Activated CD8-positive, alpha-beta memory T cell treated with anti-CD3 and anti-CD28 coated beads for 24 hours (primary cell): ENCODE data around the gene NTSR1.

Experiments
- DNase-seq: peaks from one replicate; pipeline ENCODE4 v3.0.0-alpha.2; 2020

Gene NTSR1

GRCh38 chr20:62792182-62792939 is 83.7 kb downstream of the NTSR1 start:
- DNase-seq = no peak

DNA sequence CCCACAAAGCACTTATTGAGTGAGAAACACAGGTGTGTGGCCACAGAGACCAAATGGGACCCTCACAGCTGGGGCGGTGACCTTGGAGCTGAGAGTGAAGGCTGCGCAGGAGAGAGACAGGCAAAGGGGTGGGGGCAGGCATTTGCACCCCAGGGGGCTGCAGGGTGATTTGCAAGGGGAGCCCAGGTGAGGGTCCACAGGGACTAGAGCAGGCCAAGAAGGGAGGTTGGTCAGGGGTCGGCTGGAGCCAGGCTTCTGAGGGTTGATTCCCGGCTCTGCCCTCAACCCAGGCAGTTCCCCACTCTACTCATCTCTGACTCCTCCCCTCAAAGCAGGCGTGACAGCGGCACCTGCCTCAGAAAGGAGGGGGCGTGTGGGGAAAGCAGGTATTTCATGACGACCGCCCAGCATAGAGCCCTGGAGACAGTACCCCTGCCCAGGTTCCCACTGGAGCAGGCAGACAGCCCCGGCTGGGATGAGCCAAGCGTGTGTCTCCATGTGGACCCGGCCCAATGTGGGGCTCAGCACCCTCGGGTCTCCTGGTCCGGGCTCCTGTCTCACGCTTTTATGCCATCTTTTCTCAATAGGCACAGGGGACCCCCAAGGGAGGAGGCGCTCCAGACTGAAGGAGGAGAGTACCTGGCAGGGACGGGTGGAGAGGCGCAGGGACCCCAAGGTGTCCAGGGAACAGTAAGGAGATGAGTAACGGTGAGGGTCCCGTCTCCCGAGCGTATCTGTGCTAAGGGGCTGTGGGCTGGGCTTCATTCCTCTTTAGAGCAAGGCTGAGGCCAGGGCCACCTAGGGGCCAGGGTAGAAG is 84.5 kb downstream of the NTSR1 start:
- no peak for DNase-seq

- no peak for DNase-seq
Measured at GRCh38 chr20:62793757-62794006, 85.0 kb downstream of the NTSR1 start.

DNA sequence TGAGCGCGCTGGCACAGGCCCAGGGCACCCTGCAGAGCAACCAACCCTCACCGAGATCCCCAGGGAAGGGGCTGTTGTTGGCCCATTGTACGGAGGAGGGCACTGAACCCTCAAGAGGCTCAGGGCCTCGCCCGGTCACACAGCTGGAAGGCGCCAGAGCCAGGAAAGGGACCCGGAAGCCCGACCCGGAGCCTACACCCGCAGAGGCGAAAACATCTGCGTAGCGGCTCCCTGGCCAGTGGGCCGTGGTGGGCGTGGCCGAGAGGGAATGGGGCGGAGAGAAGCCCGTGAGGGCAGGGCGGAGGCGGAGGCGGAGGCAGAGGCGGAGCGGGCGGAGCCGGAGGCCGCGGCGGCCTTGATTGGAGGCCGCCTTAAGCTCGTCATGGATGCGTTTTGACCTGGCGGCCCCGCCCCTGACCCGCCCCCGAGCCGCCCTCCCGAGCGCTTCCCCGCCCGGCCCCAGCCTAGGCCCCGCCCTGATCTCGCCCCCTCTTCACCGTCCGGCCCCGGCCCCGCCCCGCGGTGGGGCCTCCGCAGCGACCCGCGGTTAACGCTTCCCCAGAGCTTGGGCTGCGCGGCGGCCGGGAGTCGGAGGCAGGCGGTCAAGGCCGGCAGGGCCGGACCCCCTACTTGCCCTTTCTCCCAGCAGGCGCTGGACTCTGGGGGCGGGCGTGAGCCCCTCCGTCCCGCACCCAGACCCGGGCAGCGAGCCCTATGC is 85.5 kb downstream of the NTSR1 start:
- DNase-seq = peak; percentile 98

GRCh38 chr20:62795023-62795761 is 86.6 kb downstream of the NTSR1 start:
- peak; percentile 88 for DNase-seq

DNA sequence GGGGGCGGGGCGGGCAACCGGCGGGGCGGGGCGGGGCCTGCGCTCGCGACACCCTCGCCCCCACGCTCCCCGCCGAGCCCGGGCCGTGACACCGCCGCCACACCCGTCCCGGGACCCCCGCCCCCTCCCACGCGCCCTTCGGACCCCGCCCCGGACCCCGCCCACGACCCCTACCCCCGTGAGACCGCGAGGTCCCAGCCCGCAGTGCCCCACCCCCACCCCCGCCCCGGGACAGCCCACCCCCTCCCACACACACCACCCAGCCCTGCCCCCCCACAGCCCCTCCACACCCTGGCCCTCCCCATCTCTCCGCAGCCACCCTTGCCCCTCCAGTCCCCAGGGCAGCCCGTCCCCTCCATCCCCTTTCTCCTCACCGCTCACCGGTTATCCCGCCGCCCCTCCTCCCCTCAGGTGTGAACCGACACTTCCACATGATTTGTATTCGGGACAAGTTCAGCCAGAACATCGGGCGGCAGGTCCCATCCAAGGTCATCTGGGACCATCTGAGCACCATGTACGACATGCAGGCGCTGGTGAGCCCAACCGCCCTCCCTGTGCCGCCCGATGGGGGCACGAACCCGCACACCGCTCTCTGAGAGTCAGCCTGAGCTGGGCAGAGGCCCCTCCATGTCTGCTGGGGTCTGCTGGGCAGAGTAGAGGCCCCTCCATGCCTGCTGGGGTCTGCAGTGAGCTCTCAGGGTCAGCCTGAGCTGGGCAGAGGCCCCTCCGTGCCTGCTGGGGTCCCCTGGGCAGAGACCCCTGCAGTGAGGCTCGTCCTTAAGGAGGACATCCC is 88.3 kb downstream of the NTSR1 start:
- DNase-seq = no peak

DNA sequence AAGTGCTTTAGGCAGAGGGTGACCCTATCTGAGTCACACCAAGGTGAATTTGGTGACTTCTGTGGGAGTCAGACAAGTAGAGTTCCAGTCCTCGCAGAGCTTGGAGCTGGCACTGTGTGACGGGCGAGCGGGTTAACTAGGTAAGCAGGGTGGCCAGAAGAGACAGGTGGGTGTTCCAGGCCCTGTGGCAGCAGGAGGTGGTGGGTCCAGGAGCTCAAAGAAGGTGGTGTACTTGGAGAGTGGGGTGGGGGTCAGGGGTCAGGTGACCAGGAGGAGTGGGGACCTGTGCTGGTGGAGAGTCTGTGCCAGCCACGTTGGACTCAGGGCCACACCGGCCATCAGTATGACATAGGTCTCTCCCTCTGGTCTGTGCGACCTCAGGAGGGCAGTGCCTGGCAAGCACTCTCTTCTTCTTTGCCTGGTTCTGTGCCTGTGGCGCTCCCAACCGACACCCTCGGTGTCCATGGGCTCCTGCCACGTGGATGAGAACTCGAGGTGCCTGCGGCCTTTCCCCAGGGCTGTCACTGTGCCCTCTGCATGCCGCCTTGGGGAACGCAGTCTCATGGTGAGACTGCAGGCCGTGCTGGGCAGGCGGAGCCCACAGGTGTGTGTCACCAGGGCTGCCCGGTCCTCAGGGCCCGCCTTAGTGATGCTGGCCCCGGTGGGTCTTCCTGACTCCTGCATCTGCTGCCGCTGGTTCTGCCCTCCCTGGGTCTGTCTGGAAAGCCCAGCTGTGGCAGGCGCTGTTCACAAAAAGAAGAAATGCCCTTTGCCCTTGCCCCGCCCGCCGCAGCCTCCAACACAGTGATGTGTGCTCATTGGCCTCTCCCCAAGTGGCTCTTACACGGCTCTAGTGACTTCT is 89.3 kb downstream of the NTSR1 start:
- no peak for DNase-seq

DNA sequence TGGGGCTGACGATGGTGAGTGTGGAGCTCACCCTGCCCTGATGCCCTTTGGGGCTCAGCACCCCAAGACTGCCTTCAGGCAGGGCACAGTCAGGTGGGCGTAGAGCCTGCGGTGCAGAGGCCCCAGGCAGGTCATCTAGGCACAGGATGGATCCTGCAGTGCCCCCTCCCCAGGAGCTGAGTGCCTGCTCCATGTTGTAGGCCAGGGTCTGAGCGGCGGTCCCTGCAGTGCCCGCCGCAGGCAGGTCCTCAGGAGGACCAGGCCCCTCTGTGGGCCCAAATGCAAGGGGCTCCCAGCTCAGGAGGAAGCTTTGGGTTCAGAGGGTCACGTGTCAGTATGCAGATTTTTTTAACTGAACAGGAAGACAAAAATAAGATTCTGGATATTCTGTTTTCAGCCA is 90.4 kb downstream of the NTSR1 start:
- DNase-seq = no peak

DNA sequence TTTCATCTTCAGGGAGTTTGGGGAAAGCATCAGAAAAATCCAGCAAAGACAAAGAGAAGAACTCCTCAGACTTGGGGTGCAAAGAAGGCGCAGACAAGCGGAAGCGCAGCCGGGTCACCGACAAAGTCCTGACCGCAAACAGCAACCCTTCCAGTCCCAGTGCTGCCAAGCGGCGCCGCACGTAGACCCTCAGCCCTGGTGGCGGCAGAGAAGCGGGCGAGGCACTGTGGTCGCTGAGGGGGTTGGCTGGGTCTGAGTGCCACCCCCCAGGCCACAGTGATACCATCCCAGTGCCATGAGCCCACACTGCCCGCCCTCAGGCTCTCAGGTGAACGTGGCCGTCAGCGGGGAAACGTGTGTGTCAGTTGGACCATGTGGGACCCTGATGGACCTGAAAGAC is 90.8 kb downstream of the NTSR1 start:
- DNase-seq = no peak

DNA sequence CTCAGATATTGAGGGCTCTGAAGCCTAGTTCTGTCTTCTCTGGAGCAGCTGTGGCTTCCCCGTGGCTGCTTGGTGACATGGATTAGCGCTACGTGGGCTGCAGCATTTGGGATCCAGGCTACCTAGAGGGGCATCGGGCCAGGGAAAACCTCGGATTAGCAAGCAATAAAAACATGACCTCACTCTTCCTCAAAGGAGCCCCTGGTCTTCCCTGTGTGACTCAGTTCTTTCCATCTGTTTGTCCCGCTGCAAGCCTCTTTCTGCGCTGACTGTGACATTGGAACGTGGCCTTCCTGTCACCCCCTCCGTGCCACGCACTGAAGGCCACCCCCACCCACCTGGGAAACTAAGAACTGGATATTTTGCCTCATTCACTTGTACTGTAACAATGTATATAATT is 91.2 kb downstream of the NTSR1 start:
- DNase-seq = no peak

DNA sequence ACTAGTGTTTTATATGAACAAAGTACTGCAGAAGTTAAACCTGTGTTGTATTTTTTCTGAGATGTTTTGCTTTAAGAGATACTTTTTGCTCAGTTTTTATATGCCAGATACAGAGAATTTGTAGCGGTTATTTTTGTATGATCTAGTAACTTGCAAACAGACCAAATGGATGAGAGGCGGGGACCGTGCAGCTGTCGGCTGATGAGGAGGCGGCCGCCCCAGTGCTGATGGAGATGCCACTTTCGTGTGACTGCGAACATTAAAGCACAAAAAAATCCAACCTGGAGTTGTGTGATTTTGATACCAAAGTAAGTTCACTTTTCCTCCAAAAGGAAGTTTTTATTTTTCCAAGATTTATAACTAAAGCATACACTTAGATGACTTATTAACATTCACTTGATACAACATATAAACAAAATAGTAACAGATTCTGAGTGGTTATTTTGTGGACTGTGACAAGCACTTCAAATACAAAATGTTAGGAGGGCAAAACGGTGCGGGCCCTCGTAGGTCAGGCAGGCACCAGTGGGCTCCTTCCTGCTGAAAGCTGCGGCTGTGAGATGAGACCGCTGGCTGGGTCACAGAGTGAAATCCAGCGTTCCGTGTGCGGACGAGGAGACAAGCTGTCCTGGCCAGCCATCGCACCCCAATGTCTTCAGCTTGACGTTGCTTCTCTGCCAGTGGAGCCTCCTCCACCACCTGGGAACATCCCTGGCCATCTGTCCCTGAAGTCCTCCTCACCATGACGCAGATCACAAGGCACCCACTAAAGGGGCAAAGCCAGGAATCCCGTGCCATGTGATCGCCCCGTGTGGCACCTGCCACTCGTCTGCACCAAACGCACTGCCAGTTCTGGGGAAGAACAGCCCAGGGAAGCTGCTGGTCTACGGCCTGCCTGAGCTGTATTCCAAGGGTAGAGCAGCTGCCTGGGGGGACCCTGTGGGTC is 92.0 kb downstream of the NTSR1 start:
- no peak for DNase-seq

DNA sequence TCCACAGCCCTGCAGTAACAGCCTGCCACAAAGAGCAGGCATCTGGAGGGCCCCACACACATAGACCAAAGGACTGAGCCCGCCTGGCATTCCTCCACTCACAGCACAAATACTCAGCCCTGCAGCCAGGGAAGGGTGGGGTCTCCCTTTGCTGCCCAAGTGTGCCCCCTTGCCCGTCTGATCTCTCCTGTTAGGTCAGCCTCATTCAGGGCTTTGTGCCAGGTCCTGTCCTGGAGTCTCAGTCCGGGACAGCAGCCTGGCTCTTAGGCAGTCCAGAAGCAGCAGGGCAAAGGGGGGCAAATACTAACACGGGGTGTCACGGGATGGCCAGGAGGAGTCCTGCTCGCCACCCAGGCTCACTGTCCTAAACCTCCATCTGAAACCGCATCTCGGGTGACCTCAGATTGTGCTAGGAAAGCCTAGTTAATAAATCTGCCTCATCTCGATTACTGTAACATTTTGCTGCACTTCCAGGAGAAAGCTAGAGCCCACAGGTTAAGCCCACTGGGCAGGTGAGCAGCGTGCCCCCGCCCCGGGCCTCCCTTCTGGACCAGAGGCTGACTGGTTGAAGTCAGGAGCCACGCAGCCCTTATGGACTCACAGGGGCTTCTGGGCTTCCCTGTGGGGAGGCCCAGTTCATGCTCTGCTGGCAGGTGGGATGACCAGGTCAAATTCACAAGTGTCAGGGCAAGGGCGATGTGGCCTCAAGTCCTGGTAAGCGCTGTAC is 92.8 kb downstream of the NTSR1 start:
- no peak for DNase-seq

- no peak for DNase-seq
Measured at GRCh38 chr20:62802026-62802712, 93.5 kb downstream of the NTSR1 start.

DNA sequence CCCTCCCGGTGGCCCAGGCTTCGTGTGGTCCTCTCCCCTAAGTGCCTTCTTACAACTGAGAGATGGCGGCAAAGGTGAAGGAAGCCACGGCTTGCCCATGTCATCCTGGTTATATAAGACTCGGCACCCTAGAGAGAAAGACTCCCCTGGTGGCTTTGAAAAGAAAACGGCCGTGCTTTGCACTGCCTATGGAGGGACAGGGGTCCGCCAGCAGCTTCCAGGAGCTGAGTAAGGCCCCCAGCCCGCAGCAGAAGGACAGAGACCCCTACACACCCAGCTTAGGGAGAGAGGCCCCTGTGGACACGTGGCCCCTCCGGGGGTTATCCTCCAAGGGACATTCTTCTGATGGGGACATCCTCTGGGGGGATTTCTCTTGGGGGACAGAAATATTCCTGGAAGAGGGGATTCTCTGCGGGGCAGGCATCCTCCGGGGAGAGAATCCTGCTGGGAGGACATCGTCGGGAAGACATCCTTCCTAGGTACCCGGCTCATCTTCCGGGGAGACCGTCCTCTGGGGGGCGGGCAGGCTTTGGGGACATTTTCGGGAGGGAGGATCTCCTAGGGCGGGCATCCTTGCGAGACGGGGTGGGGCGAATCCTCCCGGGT is 95.5 kb downstream of the NTSR1 start:
- DNase-seq = peak; percentile 80

DNA sequence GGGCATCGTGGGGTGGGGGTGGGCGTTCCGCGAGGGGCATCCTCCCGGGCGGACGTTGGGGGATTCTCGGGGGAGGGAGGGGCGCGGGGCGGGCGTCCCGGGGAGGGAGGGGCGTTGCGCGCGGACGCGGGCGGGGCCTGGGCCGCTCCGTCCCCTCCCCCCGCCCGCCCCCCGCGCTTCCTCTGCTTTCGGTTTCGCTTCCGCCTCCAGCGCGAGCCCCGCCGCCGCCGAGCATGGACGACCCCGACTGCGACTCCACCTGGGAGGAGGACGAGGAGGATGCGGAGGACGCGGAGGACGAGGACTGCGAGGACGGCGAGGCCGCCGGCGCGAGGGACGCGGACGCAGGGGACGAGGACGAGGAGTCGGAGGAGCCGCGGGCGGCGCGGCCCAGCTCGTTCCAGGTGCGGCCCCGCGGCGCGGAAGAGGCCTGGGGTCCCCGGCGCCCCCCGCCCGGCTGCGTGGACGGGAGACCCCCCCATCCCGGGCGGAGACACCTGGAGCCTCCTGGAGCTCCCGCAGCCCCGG is 96.1 kb downstream of the NTSR1 start, which contains the start of gene OGFR:
OGFR (plus strand) TSS at position 209 of the 528 bp plus-strand sequence; CDS start at position 234, 25 bp downstream.
- peak; percentile 89 for DNase-seq

DNA sequence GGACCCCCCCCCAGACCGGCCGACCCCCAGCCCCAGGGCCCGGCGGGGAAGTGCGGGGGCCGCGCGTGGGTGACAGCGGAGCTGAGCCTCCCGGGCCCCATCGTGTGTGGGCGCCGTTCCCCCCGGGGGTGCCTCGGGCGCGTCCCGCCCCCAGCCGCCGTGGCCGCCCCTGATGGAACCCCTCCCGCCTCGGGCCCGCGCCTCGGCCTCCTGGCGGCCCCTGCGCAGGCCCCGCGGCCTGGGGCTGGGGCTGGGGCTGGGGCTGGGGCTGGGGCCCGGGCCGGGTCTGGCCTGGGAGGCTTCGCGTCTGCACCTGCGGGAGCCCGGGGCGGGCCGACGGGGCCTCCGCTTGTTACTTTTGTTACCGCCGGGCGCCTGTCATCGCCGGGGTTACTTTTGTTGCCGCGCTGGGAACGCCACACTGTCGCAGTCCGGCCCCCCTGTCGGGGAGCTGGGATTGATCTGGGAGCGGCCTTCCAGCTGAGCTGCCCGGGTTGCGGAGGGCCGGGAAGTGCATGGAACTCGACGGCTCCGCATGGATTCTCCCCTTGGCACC is 96.6 kb downstream of the NTSR1 start:
- no peak for DNase-seq

DNA sequence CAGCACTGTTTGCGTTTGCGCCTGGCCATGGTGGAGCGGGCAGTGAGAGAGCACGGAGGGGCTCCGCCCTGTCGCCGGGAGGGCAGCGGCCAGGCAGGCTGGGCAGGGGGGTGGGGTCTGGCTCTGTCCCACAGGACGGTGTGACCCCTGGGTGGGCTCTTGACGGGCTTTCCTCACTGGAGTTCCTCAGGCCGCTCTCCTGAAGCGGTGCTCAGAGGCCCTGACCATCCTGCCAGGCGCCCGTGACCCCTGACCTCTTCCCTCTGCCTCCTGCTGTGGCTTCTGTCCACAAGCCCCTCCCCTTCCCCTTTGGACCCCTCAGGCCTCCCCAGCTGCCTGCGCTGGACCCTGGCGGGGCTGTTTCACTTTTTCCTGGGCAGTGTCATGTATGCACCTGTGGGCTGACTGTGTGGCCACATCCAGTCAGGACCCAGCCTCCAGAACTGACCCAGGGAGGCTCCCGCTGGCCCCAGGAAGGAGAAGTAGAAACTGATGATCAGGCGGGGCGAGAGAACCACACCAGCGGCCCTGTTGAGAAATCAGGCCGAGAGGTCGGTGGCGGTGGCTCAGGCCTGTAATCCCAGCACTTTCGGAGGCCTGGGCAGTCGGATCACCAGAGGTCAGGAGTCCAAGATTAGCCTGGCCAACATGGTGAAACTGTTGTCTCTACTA is 97.2 kb downstream of the NTSR1 start:
- no peak for DNase-seq
